HG02642 (cell line): ENCODE data around the gene ZBP1.
A peak's percentile ranks its signal among the peaks of the same experiment; 100 is the strongest.

ENCODE experiments used
- ATAC-seq: cut with Tn5 transposase; IDR thresholded peaks from one replicate; pipeline ENCODE4 v1.9.1; 2021; ENCODE audit warnings: mild to moderate bottlenecking; ENCODE audit not compliant: unreplicated experiment, poor library complexity

Gene ZBP1

DNA sequence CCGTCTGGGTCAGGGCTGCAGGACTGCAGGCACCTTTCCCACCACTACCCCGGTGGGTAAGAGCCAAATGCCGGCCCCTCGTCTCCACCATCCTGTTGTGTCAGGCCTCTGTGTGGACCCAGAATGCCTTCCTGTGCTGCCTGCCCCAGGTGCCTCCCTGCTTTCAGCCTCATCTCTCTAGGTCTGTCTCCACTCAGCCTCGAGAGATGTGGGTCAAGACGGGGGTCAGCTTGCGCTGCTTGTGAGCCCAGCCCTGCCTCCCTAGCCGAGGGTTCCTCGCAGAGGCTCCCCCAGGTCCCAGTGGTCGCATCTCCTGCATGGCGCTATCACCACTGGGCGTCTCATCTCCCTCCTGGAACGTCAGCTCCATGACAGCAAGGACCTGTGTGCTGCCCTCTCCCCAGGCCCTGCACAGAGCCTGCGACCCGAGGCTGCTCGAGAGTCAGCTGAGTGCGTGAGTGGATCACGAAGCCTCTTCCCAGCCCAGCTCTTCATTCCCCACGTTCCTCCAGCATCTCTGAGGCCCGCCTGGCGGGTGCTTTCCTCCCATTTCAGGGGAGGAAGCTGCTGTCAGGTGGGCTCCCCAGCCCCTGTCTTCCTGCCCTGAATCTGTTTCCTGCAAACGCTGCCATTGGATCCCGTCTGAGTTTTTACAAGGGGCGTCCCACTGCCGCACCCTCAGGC is 38.7 kb upstream of the ZBP1 start:
- ATAC-seq = no peak

DNA sequence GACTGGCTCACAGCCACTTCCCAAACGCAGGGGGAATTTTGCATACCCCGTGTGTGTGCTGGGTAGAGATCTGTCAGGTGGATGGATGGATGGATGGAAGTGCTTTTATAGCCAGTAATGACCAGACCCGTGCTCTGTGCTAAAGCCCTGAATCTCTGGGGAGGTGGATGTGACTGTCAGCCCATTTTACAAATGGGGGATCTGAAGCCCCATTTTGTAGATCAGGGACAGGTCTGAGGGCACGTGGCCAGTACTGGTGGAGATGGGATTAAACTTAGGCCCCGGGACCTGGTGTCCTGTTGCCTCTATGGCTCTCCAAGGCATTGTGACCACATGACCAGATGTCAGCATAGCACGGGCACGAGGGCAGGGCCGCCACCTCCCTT is 38.2 kb upstream of the ZBP1 start:
- no peak for ATAC-seq

DNA sequence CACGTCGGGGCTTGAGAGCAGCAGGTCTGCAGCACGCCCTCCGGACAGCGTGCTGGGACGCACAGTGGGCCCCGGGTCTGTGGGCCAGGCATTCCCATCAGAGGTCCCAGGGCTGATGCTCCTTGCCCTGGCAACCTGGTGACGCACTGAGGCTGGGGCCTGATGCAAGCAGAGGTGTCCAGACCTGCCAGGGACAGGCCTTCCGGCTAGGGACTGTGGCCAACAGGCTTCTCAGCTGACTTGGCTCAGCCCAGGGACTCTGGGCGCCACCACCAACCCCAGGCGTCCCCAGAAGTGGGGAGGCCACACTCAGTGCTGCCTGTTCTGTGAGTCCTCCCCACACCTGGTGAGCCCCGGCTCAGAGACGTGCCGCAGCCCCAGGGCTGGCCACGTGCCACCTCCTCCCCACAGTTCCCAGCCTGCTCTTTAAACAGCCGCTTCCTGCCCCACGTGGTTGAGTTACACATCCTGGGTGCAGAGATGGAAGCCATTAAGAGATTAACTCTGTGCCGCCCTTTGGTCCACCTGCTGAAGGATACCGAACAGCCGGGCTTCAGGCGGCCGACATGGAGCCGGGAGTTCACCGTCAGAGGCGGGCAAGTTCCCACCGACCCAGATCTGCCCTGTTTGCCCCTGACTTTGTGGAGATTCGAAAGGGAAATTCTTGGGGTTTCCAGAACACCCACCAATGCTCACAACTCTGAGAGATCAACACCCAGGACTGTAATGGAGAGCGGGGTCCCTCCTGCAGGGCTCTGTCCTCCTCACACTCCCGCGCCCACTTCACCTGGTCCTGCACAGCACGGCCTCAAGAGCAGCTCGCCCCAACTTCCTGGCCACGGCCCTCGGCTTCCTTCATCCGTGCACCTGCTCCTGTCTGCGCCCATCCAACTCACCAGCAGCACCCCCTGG is 37.6 kb upstream of the ZBP1 start:
- no peak for ATAC-seq

DNA sequence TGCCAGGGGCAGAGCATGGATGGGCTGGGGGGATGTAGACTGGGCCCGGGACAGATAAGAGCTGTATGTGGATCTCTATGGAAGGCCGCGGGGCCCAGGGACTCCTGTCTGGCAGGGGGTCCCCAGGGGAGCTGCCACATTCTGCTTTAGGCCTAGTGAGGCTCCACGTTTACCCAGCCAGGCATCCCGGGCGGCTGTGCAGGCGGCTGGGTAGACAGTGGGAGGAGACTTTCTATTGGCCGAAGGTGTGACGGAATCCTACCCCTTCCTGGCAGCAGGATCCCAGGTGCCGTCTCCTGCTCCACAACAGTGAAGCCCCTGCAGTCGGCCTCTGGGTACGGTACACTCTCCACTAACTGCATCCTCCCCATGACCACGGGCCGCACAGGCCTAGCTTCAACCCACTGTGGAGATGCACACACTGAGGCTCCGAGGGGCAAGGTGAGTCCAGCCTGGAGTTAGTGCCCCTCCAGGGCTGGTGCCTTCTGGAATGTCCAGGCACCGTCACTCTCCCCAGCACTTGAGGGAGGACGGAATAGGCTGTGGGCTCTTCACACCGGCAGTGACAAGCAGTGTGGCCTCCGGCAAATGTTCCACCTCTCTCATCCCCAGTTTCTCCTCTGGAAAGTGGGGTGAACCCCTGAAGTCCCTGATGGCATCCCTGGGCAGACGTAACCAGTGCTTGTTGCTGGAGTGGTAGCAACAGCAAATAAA is 36.8 kb upstream of the ZBP1 start:
- ATAC-seq = no peak

DNA sequence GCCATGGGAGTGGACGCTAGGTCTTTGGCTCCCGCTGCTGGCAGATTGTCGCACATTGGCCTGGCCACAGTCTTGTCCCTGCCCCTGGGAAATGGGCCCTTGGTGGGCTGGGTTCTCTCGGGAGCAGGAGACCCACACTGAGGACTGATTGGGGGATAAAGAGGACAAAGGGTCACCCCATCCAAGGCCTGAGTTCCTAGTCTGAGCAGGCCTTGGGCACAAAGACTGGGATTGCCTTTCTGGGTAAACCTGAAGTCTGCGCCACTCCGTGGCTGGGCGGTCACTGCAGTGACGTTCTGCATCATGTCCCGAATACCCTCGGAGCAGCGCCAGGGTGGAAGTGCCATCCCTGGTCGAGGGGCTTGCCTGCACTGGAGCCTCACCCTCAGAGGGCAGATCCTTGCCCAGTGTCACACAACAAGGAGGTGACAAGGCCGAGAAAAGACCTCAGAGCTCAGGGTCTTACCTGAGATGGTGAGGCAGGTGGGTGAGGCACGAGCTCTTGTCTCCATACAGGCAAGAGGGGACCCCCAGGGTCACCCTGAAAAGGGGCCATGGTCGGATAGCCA is 36.1 kb upstream of the ZBP1 start:
- ATAC-seq = no peak

DNA sequence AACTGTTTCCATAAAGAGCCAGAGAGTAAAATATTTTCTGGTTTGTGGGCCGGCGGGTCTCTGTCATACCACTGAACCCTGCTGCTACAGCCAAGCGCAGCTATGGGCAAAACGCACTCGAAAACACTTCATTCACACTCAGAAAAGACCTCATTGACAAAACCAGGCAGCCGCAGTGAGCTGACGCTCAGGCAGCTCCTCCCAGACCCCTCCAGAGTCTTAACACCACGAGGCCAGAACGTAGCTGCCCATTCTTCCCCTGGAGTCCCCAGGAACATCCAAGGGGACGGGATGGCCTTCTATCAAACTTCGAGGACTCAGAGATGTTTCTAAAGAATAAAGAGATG is 35.6 kb upstream of the ZBP1 start:
- no peak for ATAC-seq

DNA sequence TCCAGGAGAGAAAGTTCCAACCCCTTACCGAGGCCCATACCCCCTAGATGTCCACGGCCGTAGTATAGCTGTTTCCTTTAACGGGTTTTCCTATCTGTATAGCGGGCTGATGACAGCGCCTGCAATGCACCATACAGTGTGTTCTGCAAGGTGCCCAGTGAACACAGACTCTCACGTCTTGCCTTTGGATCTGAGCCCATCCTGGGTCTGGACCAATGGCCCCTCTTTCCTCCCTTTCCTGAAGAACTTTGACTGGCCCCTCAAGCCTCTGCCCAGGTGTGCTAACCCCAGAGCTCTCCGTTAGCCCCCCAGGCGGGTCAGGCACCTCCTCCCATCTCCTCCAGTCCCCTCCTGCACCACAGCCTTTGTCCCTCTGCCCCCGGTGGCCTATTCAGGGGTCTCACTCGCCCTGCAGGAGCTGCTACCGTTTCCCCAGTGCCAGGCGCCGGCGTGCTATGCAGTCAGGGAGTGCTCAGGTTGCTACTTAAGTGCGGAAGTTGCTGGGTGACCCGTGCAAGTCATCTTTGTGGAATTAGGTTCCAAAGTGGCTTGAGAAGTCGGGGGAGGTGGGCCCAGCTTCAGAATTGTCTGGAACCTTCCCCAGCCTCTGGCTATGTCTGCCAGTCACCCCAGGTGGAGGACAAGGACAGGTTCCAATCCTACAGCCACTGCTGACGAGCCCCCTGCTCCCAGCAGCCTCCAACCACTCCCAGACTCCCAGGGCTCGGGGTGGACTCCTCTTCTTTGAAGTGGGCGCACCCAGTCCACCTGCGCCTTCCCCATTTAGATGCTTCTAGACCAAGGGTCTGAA is 35.0 kb upstream of the ZBP1 start:
- ATAC-seq = no peak

DNA sequence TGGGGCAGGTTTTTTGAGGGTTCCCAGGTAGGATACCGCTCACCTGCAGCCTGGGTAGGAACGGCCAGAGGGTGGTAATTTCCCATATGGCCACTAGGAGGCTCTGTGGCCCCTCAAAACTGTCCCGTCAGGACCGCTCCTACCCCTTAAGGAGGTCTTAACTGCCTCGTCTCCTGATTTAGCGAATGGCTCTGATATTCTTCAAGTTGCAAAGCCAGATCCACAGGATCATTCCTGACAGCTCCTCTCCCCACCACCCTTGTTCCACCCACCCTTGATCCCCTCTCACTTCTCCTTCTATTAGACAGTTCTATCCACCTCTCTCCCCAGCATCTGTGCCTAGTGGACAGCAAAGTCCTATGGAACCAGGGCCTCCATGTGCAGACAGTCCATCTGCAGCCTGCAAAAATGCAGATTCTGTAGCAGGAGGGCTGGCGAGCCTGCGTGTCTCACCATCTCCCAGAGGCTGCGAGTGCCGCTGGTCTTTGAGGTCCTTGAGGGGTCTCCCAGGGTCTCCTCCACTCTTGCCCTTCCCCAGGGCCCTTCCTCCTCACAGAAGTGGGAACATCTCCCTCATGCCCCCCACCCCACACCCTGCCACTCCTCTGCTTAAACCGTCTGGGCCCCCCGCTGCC is 34.3 kb upstream of the ZBP1 start:
- ATAC-seq = peak; percentile 57

DNA sequence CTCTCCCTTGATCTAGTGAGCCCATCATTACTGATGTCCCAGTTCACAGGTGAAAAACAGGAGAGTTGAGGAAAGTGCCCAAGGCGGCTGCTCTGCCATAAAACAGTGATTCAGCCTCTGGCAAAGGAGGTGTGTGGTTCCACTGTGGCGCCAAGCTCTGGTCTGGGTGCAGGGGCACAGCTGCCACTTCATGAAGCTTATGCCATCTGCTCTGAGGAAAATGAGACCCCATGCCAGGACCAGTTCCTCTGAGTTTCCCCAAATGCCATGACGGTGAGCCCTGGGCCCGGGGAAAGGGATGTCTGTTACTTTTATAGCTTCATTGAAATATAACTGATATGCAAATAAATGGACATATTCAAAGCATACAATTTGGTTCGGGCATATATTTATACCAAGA is 33.7 kb upstream of the ZBP1 start:
- ATAC-seq = no peak

DNA sequence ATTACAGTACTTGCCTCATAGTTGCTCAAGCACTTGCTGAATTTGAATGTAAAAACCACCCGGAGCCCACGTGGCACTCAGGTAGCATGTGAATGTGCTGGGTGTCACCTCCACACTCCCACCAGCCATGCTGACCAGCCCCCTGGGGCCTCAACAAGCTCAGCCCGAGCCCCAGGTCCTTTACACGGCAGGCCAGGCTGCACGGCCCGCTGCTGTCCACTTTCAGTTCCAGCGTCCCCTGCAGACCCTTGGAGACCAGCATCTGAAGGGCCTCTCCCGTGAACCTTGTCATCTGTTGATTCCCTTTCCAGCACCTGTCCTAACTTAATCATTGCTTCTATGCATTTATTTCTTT is 33.3 kb upstream of the ZBP1 start:
- no peak for ATAC-seq

DNA sequence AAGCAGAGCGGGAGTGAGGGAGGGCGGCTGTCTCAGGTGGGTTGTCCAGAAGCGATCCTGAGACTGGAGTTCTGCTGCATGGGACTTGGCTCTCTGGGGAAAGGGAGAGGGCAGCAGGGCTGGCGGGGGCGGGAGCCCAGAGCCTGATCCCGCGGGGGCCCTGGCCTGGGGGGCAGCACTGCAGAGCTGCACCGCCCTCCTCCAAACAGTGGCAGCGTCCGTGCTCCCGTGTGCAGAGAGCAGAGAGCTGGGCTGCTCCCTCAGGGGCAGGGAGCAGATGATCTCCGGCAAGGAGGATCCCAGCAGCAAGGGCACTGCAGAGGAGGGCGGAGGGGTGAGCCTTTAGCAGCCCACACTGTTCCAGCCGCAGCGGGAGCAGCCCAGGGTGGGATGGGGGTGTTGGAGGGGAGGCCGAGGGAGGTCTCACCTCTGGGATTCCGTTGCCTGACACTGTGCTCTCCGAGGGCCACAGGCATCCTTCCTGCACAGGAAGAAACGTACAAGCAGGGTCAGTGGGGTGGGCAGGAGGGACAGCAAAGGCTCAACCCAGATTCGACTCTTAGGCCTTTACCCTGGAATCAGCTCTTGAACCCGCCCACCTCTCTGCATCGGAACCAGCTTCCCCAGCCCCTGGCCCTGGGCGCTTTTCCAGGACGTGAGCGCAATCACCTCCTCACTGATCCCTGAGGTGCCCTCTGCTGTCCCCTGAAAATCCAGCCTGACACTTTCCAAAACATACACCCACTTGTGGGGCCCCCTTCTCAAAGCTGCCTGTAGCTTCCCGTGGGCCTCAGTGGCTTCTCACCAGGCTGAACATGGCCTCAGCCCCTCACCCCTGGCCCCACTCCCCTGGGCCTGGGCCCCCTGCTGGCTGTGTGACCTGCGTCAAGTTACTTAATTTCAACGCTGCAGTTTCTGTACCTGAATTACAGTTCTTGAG is 32.6 kb upstream of the ZBP1 start:
- no peak for ATAC-seq

DNA sequence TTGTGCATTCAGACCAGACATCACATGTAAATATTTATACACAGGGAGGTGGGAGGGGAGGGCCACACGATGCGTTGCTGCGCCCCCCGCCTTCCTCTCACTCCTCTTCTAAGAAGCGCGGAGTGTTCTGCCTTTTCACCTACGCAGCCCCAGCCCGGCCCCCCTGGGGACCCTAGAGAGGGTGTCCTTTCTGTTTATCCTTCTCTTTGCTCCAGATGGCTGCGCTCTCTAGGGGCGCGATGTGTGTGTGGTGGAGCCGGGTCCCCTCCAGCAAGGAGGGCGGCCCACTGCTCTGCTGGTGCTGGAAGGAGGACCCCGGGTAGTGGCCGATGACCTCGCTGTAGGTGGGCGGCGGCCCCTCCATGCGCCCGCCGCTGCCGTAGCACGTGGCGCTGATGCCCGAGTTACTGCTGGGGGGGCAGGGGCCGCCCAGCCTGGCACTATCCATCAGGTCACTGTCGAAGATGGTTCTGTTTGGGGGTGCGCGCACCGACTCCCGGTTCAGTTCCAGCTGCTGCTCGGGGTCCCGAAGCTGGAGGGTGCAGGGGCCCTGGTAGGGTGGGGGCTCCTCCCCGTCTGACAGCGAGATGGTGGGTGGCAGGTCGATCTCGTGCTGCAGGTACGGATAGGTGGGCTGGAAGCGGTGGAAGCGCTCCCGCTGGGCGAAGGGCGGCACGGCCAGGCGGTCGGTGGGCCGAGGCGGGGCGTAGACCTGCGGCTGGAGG is 31.8 kb upstream of the ZBP1 start:
- ATAC-seq = no peak

DNA sequence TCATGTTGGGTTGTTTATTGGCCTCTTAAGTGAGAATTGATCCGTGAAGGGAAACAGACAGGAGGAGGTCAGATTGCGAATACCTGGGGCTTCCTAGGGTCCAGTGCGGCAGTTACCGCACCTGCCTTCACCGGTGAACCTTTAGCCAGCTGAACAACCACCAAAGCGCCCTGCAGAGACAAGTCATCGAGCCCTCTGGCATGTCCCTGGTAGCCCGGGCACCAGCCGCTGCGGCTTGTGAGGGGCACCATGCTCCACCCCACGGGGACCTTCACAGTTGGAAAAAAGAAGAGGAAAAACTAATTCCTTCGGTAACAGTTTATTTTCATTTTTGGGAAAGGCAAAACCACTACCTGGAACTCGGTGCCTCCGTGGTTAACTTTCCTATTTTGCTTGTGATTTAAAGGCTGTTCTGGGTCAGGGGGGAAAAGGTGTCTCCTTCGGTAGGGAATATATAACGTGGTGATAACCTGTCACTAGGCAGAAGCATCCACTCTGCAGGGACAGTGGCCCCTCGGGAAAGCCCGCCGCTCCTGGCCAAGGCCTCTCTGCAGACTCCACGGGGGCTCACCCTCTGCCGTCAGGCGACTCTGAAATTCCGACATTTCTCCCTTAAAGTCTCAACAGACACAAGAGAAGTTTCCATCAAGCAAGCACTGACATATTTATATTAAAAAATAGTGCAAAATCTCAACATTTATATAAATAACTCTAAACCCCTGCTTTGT is 30.7 kb upstream of the ZBP1 start:
- no peak for ATAC-seq

DNA sequence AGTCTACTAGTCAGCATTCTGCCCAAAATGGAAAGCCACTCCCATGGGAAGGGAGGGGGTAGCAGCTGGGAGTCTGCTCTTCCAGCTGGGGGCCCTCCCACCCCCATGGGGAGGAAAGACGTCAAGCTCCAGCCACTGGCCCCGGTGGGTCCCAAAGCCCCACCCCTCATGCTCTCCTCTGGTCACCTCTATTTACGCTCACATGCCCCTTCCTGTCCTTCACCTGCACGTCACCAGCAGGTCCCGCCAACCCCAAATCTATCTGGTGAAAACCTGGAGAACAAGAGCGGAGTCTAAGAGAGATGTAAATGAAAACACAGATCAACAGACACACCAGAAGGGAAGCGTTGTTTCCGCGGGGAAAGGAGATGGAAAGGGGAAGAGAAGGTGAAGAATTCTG is 30.0 kb upstream of the ZBP1 start:
- ATAC-seq = no peak

DNA sequence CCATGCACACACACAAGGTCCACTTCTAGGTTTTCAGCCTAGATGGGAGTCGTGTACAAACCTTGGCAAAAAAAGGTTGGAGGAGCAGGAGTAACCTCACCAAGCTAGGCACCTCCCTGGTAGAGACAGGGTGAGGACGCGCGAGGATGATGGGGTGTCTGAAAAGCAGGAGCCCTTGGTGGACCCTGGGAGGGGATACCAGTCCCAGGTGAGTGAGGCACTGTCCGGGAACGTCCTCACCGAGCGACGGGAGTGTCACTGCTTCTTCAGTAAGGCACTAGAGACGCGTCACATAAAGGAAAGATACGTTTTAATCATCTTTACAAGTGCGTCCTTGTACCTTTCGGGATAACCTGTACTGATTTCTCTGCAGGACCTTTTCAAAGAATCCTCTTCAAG is 29.4 kb upstream of the ZBP1 start:
- ATAC-seq = no peak

DNA sequence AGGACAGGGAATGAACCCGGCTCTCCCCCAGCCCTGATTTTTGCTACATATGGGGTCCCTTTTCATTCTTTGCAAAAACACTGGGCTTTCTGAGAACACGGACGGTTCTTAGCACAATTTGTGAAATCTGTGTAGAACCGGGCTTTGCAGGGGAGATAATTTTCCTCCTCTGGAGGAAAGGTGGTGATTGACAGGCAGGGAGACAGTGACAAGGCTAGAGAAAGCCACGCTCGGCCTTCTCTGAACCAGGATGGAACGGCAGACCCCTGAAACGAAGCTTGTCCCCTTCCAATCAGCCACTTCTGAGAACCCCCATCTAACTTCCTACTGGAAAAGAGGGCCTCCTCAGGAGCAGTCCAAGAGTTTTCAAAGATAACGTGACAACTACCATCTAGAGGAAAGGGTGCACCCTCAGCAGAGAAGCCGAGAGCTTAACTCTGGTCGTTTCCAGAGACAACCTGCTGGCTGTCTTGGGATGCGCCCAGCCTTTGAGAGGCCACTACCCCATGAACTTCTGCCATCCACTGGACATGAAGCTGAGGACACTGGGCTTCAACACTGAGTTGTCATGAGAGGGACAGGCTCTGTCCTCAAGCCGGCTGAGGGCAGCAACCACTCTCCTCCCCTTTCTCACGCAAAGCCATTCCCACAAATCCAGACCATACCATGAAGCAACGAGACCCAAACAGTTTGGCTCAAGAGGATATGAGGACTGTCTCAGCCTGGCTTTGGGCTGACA is 28.8 kb upstream of the ZBP1 start:
- no peak for ATAC-seq
